HG03108 (cell line): Measurements from ENCODE around the gene HSD3B2.

Experiments used
- ATAC-seq: cut with Tn5 transposase; IDR thresholded peaks from one replicate; pipeline ENCODE4 v1.9.1; 2021; ENCODE audit warnings: moderate library complexity; ENCODE audit not compliant: unreplicated experiment

HSD3B2 gene

GRCh38 chr1:119394085-119394484 is 20.9 kb upstream of the HSD3B2 start:
- no peak for ATAC-seq

DNA sequence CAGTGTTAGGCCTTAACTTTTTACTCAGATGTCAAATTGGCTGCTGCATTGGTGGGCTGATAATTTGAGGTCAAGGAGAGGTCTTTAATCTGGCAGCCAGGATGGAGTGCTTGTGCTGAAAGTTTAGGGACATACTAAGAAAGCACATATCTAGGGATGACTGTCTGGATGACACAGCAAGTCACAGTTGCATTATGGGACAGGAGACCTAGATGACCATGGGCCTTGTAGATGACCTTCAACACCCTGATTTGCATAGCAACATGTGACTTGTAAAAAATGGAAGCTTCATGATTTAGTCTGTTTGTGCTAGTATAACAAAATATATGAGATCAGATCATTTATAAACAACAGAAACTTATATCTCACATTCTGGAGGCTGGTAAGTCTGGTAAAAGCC is 18.0 kb upstream of the HSD3B2 start:
- no peak for ATAC-seq

- ATAC-seq: no peak
These were observed 17.0 kb upstream of the HSD3B2 start for GRCh38 chr1:119397986-119398385.

- ATAC-seq: no peak
These were observed 10.2 kb upstream of the HSD3B2 start for GRCh38 chr1:119404736-119405135.

- ATAC-seq: no peak
These were observed 5.2 kb upstream of the HSD3B2 start for GRCh38 chr1:119409731-119410130.

- no peak for ATAC-seq
These were observed 4.0 kb upstream of the HSD3B2 start for GRCh38 chr1:119410961-119411360.

DNA sequence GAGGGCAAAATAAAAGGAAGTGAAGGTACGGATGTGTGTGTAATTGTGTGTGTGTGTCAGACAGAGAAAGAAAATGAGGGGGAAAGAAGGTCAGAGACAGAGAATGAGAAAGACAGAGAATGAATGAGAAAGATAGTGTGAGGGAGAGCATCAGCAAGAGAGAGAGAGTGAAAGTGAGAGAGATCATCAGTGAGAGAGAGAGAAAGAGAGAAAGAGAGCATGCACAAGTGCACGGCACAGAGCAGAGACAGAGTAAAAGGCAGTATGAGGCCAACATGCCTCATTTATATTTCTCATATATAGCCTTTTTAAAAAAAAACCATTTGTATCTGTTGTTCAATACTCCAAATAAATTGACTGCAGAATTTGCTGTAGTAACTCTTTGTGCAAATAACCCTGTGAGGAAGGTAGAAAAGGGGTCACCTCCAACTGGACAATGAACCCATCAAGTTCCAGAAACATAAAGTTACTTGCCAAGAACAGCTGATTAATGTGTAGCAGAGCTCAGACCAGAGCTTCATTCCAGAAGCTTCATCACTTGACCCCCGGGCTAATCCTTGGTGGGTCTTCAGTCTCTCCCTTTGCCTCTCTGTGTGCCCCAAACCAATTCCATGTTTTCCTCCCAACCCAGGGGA is 1.2 kb downstream of the HSD3B2 start:
- ATAC-seq: no peak

DNA sequence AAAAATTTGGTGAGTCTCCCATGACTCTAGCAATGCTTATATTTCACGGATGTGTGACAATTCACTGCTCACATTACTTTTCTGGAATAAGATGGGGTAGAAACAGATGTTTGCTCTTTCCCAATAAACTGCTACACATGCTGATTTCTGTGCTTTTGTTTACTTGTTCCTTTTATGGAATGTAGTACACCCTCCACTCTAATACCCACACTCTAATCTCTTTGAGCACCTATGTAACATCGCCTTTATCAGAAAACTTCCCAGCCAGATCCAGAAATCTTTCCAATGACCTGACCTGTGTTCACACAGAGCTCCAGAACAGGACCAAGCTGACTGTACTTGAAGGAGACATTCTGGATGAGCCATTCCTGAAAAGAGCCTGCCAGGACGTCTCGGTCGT is 4.2 kb downstream of the HSD3B2 start:
- no peak for ATAC-seq

- ATAC-seq: no peak
These were observed 5.7 kb downstream of the HSD3B2 start for GRCh38 chr1:119420638-119421037.

- ATAC-seq: no peak
These were observed 7.7 kb downstream of the HSD3B2 start for GRCh38 chr1:119422631-119423030.

- no peak for ATAC-seq
These were observed 14.0 kb downstream of the HSD3B2 start for GRCh38 chr1:119428991-119429390.

- no peak for ATAC-seq
These were observed 14.7 kb downstream of the HSD3B2 start for GRCh38 chr1:119429687-119430086.

- ATAC-seq: no peak
These were observed 15.5 kb downstream of the HSD3B2 start for GRCh38 chr1:119430486-119430885.

GRCh38 chr1:119431836-119432235 is 16.9 kb downstream of the HSD3B2 start:
- ATAC-seq: no peak

- no peak for ATAC-seq
These were observed 20.1 kb downstream of the HSD3B2 start for GRCh38 chr1:119435052-119435451.

GRCh38 chr1:119438761-119439160 is 23.8 kb downstream of the HSD3B2 start:
- ATAC-seq: no peak

DNA sequence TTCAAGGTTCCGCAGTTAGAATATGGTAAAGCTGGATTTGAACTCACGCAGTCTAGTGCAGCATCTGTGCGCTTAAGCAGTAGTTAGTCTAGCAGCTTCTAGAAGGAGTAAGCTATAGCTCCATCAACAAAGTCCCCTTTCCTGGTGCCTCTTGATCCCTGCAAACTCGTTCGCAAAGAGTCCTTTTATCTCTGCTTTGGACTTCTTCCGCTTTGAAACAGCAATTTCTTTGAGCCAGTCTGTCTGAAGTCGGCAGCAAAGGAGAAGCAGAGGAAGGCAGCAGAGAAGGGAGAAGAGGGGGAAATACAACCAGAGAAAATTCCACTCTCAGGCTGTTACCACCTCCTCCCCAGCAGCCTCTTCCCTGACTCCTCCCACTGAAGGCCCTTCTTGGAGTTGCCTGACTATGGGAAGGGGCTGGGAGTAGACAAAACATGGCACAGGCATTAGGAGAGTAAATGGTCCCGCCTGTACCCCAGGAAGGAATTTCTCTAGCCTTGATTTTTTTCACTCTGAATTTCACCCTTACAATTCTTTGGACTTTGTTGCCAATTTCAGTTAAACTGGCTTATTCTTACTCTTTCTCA is 25.9 kb downstream of the HSD3B2 start:
- ATAC-seq: no peak

- no peak for ATAC-seq
These were observed 27.8 kb downstream of the HSD3B2 start for GRCh38 chr1:119442756-119443155.

DNA sequence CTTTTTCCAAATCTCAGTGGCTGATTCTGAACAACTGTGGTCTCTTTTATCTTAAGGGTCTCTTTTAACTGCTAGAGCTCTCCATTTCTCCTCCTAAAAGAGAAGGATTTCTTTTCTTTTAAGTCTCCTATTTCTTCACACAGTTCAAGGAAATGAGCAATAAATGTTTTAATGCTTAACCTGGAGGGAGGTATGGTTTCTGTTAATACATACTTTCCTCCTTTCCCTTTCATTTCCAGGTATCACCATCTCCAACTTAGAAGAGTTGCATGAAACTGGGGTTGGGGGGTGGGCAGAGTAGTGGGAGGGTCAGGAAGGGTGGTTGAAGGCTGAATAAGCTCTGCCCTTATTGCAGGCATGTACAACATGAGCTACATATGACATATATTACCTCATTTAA is 31.4 kb downstream of the HSD3B2 start:
- ATAC-seq: no peak

DNA sequence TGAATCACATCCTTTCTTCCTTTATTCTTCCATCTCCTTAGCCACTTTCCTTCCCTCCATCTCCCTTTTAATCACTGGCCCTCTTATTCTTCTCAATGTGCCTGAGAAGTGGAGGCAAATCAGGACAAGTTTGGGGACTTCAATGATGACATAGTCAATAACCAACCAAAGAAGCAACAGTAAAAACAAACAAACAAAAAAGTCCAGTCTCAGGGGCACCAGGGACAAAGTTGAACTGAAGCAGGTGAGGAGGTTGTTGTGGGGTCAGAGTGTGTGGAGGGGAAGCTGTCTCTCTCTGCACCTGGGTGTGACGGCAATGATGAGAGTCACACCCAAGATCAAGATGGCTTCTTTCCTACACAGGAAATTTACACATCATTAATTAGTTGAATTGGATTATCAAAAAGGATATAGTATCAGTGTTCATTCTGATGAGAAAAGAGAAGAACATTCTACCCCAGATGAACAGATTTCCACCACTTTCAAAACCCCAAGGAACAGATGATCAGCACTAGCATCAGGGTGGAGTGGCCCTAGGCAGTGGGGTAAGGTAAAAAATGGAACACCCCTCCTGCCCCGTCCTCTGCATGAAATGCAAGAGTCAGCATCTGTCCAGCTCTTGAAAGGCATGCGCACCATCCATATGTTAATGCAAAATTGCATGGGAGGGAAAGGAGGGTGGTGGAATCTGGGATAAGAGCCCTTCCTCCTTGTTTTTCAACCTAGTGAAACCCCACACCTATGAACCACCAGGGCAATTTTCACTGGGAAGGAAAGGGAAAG is 32.6 kb downstream of the HSD3B2 start:
- no peak for ATAC-seq

- no peak for ATAC-seq
These were observed 33.2 kb downstream of the HSD3B2 start for GRCh38 chr1:119448127-119448511.

DNA sequence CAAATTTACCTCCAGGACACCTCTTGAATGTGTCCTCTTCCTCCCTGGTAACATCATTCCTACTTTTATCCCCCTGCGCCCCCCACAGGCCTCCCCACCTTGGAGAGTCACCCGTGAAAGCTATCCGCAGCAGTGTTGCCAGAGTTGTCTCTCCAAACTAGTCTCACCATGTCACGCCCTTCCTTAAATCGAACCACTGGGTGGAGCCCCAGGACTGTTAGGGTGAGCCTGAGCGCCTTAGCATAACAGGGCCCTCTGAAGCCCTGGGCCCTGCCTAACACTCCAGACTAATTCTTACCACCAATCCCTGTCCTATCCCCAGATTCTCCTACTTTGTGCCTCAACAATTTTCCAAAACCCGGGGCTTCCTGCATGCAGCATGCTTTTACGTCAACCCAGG is 35.0 kb downstream of the HSD3B2 start:
- no peak for ATAC-seq
